HG03571 (cell line): Measurements from ENCODE around the gene TBC1D5.

Experiments
- ATAC-seq: cut with Tn5 transposase; IDR thresholded peaks from one replicate; pipeline ENCODE4 v1.9.1; 2021; ENCODE audit not compliant: unreplicated experiment

The TBC1D5 gene

GRCh38 chr3:17314171-17314570 lies 428.3 kb downstream of the TBC1D5 start:
- ATAC-seq = no peak

- ATAC-seq = no peak
Observed at GRCh38 chr3:17313746-17314145, 428.7 kb downstream of the TBC1D5 start.

GRCh38 chr3:17310983-17311382 lies 431.4 kb downstream of the TBC1D5 start:
- no peak for ATAC-seq

GRCh38 chr3:17307887-17308286 lies 434.5 kb downstream of the TBC1D5 start:
- no peak for ATAC-seq

GRCh38 chr3:17307482-17307881 lies 434.9 kb downstream of the TBC1D5 start:
- no peak for ATAC-seq

GRCh38 chr3:17304969-17305368 lies 437.5 kb downstream of the TBC1D5 start:
- no peak for ATAC-seq

- no peak for ATAC-seq
Observed at GRCh38 chr3:17302774-17303173, 439.7 kb downstream of the TBC1D5 start.

- ATAC-seq = no peak
Observed at GRCh38 chr3:17302170-17302569, 440.3 kb downstream of the TBC1D5 start.

- ATAC-seq = no peak
Observed at GRCh38 chr3:17301271-17301670, 441.2 kb downstream of the TBC1D5 start.

- no peak for ATAC-seq
Observed at GRCh38 chr3:17300441-17300840, 442.0 kb downstream of the TBC1D5 start.

- ATAC-seq = no peak
Observed at GRCh38 chr3:17298038-17298437, 444.4 kb downstream of the TBC1D5 start.

GRCh38 chr3:17292556-17292955 lies 449.9 kb downstream of the TBC1D5 start:
- ATAC-seq = no peak

- no peak for ATAC-seq
Observed at GRCh38 chr3:17290894-17291293, 451.5 kb downstream of the TBC1D5 start.

- no peak for ATAC-seq
Observed at GRCh38 chr3:17288839-17289399, 453.5 kb downstream of the TBC1D5 start.

- no peak for ATAC-seq
Observed at GRCh38 chr3:17287006-17287689, 455.3 kb downstream of the TBC1D5 start.

- ATAC-seq = no peak
Observed at GRCh38 chr3:17278006-17278405, 464.4 kb downstream of the TBC1D5 start.

- no peak for ATAC-seq
Observed at GRCh38 chr3:17266846-17267245, 475.6 kb downstream of the TBC1D5 start.

- no peak for ATAC-seq
Observed at GRCh38 chr3:17261627-17262369, 480.6 kb downstream of the TBC1D5 start.

- no peak for ATAC-seq
Observed at GRCh38 chr3:17260257-17260656, 482.2 kb downstream of the TBC1D5 start.

- no peak for ATAC-seq
Observed at GRCh38 chr3:17259685-17260084, 482.7 kb downstream of the TBC1D5 start.

- no peak for ATAC-seq
Observed at GRCh38 chr3:17258823-17259436, 483.5 kb downstream of the TBC1D5 start.

GRCh38 chr3:17257269-17257668 lies 485.2 kb downstream of the TBC1D5 start:
- no peak for ATAC-seq
